IPS-NIHi7 (cell line): ENCODE results near the gene SHROOM3.

Experiments used
- DNase-seq: peaks from one replicate; pipeline ENCODE4 v3.0.0; 2012; ENCODE audit warnings: mixed read lengths; ENCODE audit errors: extremely low spot score

SHROOM3 gene

GRCh38 chr4:76659103-76659490 is 224.1 kb downstream of the SHROOM3 start:
- no peak for DNase-seq

- DNase-seq = no peak
Observed at GRCh38 chr4:76663824-76664223, 228.8 kb downstream of the SHROOM3 start.

- DNase-seq = no peak
Observed at GRCh38 chr4:76665153-76665552, 230.1 kb downstream of the SHROOM3 start.

GRCh38 chr4:76665721-76666120 is 230.7 kb downstream of the SHROOM3 start:
- no peak for DNase-seq

GRCh38 chr4:76666944-76667532 is 232.0 kb downstream of the SHROOM3 start:
- no peak for DNase-seq

- DNase-seq = no peak
Observed at GRCh38 chr4:76670631-76671030, 235.6 kb downstream of the SHROOM3 start.

GRCh38 chr4:76673362-76673761 is 238.3 kb downstream of the SHROOM3 start:
- DNase-seq = no peak

- no peak for DNase-seq
Observed at GRCh38 chr4:76674983-76675382, 240.0 kb downstream of the SHROOM3 start.

- no peak for DNase-seq
Observed at GRCh38 chr4:76677571-76678326, 242.7 kb downstream of the SHROOM3 start.

- DNase-seq = no peak
Observed at GRCh38 chr4:76679691-76680090, 244.7 kb downstream of the SHROOM3 start.

- DNase-seq = no peak
Observed at GRCh38 chr4:76680952-76681351, 245.9 kb downstream of the SHROOM3 start.

- DNase-seq = no peak
Observed at GRCh38 chr4:76681996-76682395, 247.0 kb downstream of the SHROOM3 start.

- DNase-seq = no peak
Observed at GRCh38 chr4:76683144-76683543, 248.1 kb downstream of the SHROOM3 start.

- no peak for DNase-seq
Observed at GRCh38 chr4:76687746-76688448, 252.9 kb downstream of the SHROOM3 start.

GRCh38 chr4:76688619-76689144 is 253.7 kb downstream of the SHROOM3 start:
- no peak for DNase-seq

GRCh38 chr4:76689145-76689817 is 254.3 kb downstream of the SHROOM3 start:
- DNase-seq = peak; percentile 83

GRCh38 chr4:76690011-76690905 is 255.2 kb downstream of the SHROOM3 start:
- no peak for DNase-seq

- DNase-seq = no peak
Observed at GRCh38 chr4:76690906-76691275, 255.9 kb downstream of the SHROOM3 start.

GRCh38 chr4:76691807-76692582 is 257.0 kb downstream of the SHROOM3 start:
- DNase-seq = no peak

GRCh38 chr4:76692761-76693160 is 257.7 kb downstream of the SHROOM3 start:
- DNase-seq = no peak
